ENCODE measurements around the gene KCNIP4. TPM values are rescaled to one million over a fixed set of nuclear protein-coding genes. Genes with fewer than 3 reads are reported as not detected.
A peak's percentile ranks its signal among the peaks of the same experiment; 100 is the strongest.

KCNIP4 gene
- total RNA-seq, 1 donor from 2014 or later = 30.4 TPM

GRCh38 chr4:21450331-21450730 is 498.2 kb downstream of the KCNIP4 start:
- Mint-ChIP-seq H3K9me3 (ENCODE audit: unreplicated experiment) (no peaks in the 10 kb centered on the region), H3K27me3 (ENCODE audit: unreplicated experiment) (no peaks in the 10 kb centered on the region), H3K4me3 (ENCODE audit: unreplicated experiment) (no peak overlapping the region), H3K4me1 (ENCODE audit: low read depth, unreplicated experiment) (peaks cover 24% of the 10 kb centered on the region), H3K27ac (ENCODE audit: unreplicated experiment) (no peak overlapping the region), H3K36me3 (ENCODE audit: unreplicated experiment) (no peaks in the 10 kb centered on the region)
- DNase-seq = no peak
- TF ChIP-seq CTCF (IDR thresholded peaks at IDR 0.05; ENCODE audit: partially characterized antibody, unreplicated experiment) = no peak

DNA sequence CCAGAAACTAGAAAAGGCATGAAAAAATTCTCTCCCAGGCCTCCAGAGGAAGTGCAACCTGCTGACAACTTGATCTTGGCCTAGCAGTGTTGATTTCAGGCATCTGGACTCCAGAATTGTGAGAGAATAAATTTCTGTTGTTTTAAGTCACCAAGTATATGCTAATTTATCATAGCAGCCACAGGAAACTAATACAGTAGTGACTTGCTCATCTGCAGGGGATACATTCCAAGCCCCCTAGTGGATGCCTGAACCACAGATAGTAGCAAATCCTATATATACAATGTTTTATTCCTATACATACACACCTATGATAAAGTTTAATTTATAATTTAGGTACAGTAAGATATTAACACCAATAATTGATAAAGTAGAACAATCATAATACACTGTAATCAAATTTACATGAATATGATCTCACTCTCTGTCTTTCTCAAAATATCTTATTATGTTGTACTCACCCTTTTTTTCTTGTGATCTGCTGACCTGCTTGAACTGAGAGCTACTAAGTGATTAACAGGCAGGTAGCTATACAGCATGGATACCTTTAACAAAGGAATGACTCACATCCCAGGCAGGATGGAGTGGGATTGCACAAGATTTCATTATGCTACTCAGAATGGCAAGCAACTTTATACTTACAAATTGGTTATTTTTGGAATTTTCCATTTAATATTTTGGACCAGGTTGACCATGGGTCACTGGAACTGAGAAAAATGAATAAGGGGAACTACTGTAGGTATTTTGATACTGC is 501.1 kb downstream of the KCNIP4 start:
- Mint-ChIP-seq H3K4me1 (ENCODE audit: low read depth, unreplicated experiment) (peaks cover 19% of the 10 kb centered on the region), H3K27me3 (ENCODE audit: unreplicated experiment) (no peaks in the 10 kb centered on the region), H3K27ac (ENCODE audit: unreplicated experiment) (no peak overlapping the region), H3K36me3 (ENCODE audit: unreplicated experiment) (no peaks in the 10 kb centered on the region), H3K9me3 (ENCODE audit: unreplicated experiment) (no peaks in the 10 kb centered on the region), H3K4me3 (ENCODE audit: unreplicated experiment) (no peak overlapping the region)
- TF ChIP-seq CTCF (IDR thresholded peaks at IDR 0.05; ENCODE audit: partially characterized antibody, unreplicated experiment) = peak; percentile 19
- DNase-seq = no peak

DNA sequence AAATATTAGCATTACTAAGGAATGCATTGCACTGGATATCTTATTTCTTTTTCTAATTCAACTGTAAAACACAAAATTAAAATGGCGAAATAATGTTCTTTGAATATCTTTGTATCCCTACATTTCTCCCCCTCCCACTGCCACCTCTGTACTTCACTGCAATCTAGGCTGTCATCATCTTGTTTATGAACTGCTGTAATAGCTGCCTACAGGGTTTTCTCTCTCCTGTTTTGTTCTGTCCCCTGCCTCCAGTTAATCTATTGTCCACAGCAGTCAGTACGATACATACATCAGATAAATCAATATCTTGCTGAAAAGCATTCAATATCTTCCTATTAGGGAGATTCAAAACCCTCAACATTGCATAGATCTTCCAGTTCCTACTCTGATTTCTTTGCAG is 528.4 kb downstream of the KCNIP4 start:
- Mint-ChIP-seq H3K27me3 (ENCODE audit: unreplicated experiment) (no peaks in the 10 kb centered on the region), H3K27ac (ENCODE audit: unreplicated experiment) (no peak overlapping the region), H3K9me3 (ENCODE audit: unreplicated experiment) (peaks cover 2% of the 10 kb centered on the region), H3K36me3 (ENCODE audit: unreplicated experiment) (no peaks in the 10 kb centered on the region), H3K4me3 (ENCODE audit: unreplicated experiment) (no peak overlapping the region), H3K4me1 (ENCODE audit: low read depth, unreplicated experiment) (peaks cover 3% of the 10 kb centered on the region)
- DNase-seq = no peak
- no peak for TF ChIP-seq CTCF (IDR thresholded peaks at IDR 0.05; ENCODE audit: partially characterized antibody, unreplicated experiment)

GRCh38 chr4:21415728-21416127 is 532.8 kb downstream of the KCNIP4 start:
- Mint-ChIP-seq H3K27me3 (ENCODE audit: unreplicated experiment) (no peaks in the 10 kb centered on the region), H3K4me1 (ENCODE audit: low read depth, unreplicated experiment) (peaks cover 3% of the 10 kb centered on the region), H3K9me3 (ENCODE audit: unreplicated experiment) (no peaks in the 10 kb centered on the region), H3K4me3 (ENCODE audit: unreplicated experiment) (no peak overlapping the region), H3K36me3 (ENCODE audit: unreplicated experiment) (no peaks in the 10 kb centered on the region), H3K27ac (ENCODE audit: unreplicated experiment) (no peak overlapping the region)
- no peak for DNase-seq
- no peak for TF ChIP-seq CTCF (IDR thresholded peaks at IDR 0.05; ENCODE audit: partially characterized antibody, unreplicated experiment)

DNA sequence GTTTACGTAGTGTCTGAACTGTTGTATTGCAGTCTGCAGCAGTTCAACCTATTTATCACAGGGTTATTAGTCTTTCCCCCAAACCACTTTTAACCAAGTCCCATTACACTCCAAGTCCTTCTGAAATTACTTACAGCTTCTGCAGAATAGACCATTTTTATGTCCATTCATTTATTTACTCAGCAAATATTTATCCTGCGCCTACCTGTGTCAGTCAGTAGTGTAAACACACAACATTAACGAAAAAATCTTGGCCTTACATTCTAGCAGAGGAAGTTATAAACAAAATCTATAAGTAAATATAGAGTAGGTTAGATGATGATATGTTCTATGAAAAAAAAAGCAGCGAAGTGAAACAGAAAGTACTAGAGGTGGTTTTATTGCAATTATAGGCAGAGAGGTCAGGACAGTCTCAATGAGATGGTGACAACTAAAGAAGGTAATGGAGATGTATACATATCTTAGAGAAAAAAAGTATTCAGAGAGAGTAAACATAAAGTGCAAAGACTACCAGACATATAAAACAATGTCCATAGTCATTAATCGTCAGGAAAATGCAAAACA is 534.7 kb downstream of the KCNIP4 start:
- DNase-seq = no peak
- no peak overlapping the region for H3K4me3 Mint-ChIP-seq (ENCODE audit: unreplicated experiment)
- no peak overlapping the region for H3K27ac Mint-ChIP-seq (ENCODE audit: unreplicated experiment)
- H3K4me1 Mint-ChIP-seq (ENCODE audit: low read depth, unreplicated experiment) = no peaks in the 10 kb centered on the region
- no peak for TF ChIP-seq CTCF (IDR thresholded peaks at IDR 0.05; ENCODE audit: partially characterized antibody, unreplicated experiment)
- no peaks in the 10 kb centered on the region for H3K9me3 Mint-ChIP-seq (ENCODE audit: unreplicated experiment)
- no peaks in the 10 kb centered on the region for H3K27me3 Mint-ChIP-seq (ENCODE audit: unreplicated experiment)
- no peaks in the 10 kb centered on the region for H3K36me3 Mint-ChIP-seq (ENCODE audit: unreplicated experiment)

Measured in glutamatergic neuron (in vitro differentiated cells).